Epidermal melanocyte (primary cell): Measurements from ENCODE around the gene CNIH4.
"Not testable (repeated sequence)": the region's sequence is repeated elsewhere in the genome, so short reads cannot be mapped to it uniquely, and the experiment has no call there.

ENCODE experiments used
- DNase-seq: peaks from one replicate; pipeline ENCODE4 v3.0.0; 2011; ENCODE audit warnings: low spot score; ENCODE audit not compliant: insufficient read length

Gene CNIH4

DNA sequence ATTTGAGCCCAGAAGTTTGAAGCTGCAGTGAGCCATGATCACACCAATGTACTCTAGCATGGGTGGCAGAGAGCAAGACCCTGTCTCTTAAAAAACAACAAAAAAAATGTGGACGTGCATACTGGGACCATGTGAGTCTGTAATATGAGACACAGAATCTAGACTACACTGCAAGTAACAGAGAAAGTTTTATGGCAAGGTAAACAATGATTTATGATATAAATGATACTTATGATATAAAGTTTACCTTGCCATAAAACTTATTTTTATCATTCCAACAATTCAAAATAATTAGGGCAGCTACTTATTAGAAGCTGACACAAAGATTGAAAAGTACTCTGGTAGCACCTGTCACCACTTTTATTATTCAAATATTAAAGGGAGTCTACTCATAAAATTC, 43.2 kb downstream of the CNIH4 start:
- no peak for DNase-seq

DNA sequence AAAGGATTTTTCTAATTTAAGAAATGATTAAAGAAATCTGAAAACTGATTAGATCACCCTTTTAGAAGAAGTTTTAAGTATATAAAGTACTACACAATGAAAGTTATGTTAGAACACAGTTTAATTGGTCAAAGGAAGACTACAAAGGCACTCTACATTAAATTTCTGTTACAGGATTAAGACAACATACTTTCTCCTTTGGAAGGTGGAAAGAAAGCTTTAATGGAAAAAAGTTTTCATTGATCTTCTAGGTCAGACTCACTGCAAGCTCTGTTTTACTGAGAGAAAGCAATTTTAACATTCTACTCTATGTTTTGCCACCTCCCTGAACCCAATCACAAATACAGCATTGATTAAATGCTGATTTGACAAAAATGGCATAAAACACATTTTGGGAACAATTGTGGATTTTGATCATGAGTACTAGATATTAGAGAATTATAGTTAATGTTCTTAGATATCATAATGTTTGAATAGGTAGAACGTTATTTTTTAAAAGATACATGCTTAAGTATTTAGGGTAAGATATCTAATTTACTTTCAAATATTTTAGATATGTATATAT, 45.9 kb downstream of the CNIH4 start:
- DNase-seq = no peak

DNA sequence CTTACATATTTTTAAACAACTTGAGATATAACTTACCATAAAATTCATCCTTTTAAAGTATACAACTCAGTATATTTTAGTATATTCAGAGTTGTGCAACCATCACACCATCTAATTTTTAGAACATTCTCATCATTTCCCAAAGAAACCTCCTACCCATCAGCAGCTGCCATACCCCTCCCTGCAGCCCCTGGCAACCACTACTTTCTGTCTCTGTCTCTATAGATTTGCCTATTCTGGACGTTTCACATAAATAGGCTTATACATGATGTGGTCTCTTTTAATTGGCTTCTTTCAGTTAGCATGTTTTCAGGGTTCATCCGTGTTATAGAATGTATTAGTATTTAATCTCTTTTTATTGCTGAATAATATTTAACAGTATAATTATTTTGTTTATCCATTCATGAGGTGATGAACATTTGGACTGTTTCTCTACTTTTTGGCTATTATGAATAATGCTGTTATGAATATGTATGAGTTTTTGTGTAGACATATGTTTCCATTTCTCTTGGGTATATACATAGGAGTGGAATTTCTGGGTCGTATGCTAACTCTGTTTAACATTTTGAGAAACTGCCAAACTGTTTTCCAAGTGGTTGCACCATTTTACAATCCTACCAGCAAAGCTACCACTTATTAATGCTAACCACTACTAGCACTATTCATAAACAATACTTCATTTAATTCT, 48.4 kb downstream of the CNIH4 start:
- no peak for DNase-seq

DNA sequence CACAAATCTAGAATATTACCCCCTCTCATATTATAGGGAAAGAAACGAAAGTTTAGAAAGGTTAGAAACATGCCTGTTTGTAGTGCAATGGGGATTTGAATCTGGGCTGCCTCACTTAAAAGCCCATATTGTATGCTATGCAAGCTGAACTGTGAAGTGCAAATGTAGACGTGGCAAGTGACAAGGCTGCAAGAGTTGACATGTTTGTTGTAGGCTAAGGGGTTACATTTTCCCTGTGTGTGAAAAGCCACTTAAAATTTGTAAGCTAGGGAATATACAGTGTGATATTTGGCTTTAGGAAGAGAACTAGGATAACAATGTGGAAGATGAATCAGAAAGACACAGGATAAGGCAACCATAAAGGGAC, 48.9 kb downstream of the CNIH4 start:
- DNase-seq = no peak

DNA sequence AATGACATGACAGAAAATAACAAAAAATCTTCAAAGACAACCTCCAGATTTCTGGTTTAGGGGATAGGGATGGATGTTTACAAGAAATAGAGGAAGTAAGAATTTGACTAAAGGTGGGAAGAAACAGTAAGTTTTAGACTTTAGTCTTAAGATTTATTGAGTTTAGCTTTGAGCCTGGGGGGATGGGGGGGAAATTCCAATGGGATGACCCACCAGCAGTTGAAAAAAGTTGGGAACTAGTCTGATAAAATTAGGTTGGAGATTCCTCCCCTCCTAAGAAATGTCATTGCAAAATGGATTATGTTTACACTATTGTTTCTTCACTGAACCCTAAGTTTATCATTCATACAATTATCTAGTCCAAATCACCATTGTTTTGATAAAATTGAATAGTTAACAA, 49.5 kb downstream of the CNIH4 start:
- DNase-seq = no peak

DNA sequence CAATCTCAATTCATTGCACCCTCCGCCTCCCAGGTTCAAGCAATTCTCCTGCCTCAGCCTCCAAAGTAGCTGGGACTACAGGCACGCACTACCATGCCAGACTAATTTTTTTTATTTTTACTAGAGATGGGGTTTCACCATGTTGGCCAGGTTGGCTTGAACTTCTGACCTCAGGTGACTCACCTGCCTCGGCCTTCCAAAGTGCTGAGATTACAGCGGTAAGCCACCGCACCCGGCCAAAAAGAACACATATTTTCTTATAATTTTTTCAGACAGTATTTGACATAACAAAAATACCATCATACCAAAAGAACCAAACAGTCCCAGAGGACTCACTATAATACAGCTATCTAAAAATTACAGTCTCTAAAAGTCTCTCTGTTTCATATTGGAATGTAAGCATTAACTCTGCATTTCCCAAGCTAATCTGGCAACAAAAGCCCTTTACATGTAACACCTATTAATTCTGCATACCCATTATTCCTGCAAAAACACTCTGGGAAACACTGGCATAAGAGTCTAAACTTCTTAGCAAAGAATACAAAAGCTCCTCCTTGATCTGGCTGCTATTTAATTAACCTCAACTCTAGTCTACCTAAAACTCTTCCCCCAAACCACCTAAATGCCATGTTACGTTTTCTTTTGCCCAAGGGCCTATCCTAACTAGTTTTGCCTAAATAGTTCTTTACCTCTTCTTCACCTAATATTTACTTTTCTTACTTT, 51.1 kb downstream of the CNIH4 start:
- no peak for DNase-seq

DNA sequence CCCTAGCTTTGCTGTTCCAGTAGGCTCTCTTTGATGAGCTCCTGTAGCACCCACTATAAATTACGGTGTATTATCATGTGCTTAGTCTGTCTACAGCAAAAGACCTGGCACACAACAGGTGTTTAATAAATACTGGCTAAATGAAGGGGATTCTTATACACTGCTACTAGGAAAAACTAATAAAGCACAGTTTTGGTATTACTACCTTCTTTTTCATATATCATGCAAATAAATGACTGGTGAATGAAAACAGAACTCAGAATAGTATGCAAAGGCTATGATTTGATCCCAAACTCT, 51.6 kb downstream of the CNIH4 start:
- DNase-seq = no peak

DNA sequence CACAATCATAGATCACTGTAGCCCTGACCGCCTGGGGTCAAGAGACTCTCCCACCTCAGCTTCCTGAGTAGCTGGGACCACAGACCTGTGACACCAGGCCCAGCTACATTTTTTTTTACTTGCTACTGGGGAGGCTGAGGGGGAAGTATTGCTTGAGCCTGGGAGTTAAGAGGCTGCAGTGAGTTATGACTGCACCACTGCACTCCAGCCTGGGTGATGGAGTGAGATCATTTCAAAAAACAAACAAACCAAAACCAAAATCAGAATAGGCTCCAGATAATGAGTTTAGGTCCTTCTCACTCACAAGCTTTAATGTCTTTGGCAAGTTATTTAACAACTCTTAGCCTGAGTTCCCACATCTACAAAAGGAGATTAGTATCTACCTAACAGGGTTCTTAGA, 55.1 kb downstream of the CNIH4 start:
- no peak for DNase-seq

DNA sequence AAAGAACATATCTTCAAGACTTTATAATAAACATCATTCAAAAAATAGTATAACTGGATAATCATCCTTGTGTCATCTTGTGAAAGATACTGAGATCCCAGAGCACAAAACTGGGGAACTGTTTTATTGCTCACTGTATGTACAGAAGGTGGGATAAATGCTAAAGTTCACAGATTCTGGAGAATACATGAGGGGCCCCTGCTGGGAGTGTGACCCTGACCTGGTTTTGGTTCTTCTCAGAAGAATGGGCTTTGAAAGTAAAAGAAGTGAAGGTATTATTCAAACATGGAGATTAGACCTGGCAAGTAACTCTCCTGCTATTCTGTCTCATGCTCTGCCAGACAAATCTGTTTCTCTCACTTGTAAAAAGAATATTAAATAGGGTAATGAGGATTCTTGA, 63.4 kb downstream of the CNIH4 start:
- DNase-seq = no peak

DNA sequence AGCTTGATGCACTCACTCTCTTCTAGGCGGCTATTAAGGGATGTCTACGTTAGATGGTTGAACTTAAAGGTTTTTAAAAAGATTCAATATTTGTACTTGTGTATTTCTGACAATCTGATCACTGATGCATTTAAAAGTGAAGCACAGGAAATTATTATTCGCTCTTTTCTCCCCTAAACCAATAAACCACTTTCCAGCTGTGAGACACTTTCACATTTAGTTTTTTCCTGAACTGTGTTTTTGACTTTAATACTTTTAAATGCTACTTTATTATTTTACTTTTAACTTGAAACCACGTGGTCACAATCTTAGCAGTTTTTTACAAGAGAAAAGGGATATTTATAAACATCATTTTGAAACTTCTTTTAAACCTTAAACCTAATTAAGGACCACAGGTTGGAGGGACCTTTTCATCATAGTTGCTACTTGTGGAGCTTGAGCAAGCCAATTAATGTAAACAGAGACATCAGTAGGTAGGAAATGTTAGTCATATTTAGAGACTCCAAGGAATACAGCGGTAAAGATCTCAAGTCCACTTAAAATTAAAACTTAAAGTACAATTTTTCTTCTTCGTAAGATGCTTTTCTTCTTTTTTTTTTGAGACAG, 68.7 kb downstream of the CNIH4 start:
- no peak for DNase-seq

DNA sequence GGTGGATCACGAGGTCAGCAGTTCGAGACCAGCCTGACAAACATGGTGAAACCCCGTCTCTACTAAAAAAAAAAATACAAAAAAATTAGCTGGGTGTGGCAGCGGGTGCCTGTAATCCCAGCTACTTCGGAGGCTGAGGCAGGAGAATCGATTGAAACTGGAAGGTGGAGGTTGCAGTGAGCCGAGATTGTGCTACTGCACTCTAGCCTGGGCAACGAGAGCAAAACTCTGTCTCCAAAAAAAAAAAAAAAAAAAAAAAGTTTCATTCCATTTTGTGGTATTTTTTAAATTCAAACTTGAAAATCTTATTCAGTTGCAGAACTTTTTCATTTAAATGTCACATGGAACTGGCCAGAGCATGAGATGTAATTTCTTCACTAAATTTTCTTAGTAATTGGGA, 70.2 kb downstream of the CNIH4 start:
- DNase-seq = not testable (repeated sequence)

DNA sequence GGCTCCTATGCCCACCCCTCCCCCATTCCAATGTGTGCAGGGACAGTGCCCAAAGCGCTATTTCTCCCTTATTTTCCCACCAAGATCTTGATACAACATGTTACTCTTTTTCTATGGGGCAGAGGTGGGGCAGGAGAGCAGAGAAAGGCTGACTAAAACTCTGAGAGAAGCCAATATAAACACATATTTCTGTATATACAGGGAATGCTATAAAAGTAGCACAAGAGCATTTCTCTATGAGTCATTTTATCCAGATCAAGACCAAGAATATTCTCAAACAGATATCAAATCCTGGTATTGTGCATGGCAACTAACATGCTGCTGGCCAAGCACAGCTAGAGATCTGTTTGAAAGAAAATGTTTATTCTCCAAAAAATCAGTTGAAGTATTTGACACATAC, 70.7 kb downstream of the CNIH4 start:
- no peak for DNase-seq

DNA sequence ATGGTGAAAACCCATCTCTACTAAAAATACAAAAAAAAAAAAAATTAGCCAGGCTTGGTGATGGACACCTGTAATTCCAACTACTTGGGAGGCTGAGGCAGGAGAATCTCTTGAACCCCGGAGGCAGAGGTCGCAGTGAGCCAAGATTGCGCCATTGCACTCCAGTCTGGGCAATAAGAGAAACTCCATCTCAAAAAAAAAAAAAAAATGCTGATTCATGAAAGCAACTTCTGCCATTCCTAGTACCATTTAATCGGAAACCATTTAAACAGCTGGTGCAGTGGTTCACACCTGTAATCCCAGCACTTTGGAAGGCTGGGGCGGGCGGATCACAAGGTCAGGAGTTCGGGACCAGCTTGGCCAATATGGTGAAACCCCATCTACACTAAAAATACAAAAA, 72.0 kb downstream of the CNIH4 start:
- not testable (repeated sequence) for DNase-seq
